GM23338 (cell line): ENCODE measurements around the gene DNAL1. TPM values are rescaled to one million over a fixed set of nuclear protein-coding genes. Genes with fewer than 3 reads are reported as not detected.

Source experiments
- ATAC-seq: fragments of 200-7000 bp; cut with Tn5 transposase; 3 replicates; pipeline ENCODE4 v1.9.1; 2020
- DNase-seq: peaks from one replicate; pipeline ENCODE4 v3.0.0-alpha.2; 2015; ENCODE audit warnings: low spot score
- H2AFZ ChIP-seq: fragments of 200-600 bp; sonication (generic); 2 replicates; pipeline ENCODE4 v1.8.0; 2016; ENCODE audit warnings: antibody characterized with exemption, mild to moderate bottlenecking, moderate library complexity
- H3F3A ChIP-seq: fragments of 200-600 bp; sonication (generic); replicated peaks from 2 replicates; pipeline ENCODE4 v1.8.0; 2017; ENCODE audit warnings: antibody characterized with exemption, mixed run types, low read depth
- H3K27ac ChIP-seq: fragments of 200-600 bp; sonication (generic); 2 replicates; pipeline ENCODE4 v1.6.1; 2016; ENCODE audit warnings: low read depth
- H3K27me3 ChIP-seq: fragments of 200-600 bp; sonication (generic); 2 replicates; pipeline ENCODE4 v1.8.0; 2016; ENCODE audit warnings: mild to moderate bottlenecking, mixed run types, moderate library complexity; ENCODE audit not compliant: insufficient read depth
- H3K36me3 ChIP-seq: fragments of 200-600 bp; sonication (generic); 2 replicates; pipeline ENCODE4 v1.8.0; 2016; ENCODE audit warnings: mild to moderate bottlenecking; ENCODE audit not compliant: insufficient read depth
- H3K4me1 ChIP-seq: fragments of 200-600 bp; sonication (generic); 2 replicates; pipeline ENCODE4 v1.8.0; 2016; ENCODE audit warnings: mild to moderate bottlenecking, moderate library complexity; ENCODE audit not compliant: insufficient read depth
- H3K4me2 ChIP-seq: fragments of 200-600 bp; sonication (generic); 2 replicates; pipeline ENCODE4 v1.7.1; 2017; ENCODE audit warnings: mixed run types
- H3K4me3 ChIP-seq: fragments of 200-600 bp; sonication (generic); 2 replicates; pipeline ENCODE4 v1.6.1; 2016; ENCODE audit warnings: mixed run types
- H3K79me2 ChIP-seq: fragments of 200-600 bp; sonication (generic); replicated peaks from 2 replicates; pipeline ENCODE4 v1.8.0; 2017; ENCODE audit warnings: mild to moderate bottlenecking; ENCODE audit not compliant: insufficient read depth
- H3K9me2 ChIP-seq: fragments of 200-600 bp; sonication (generic); 2 replicates; pipeline ENCODE4 v1.8.0; 2017; ENCODE audit not compliant: insufficient read depth
- H4K20me1 ChIP-seq: fragments of 200-600 bp; sonication (generic); replicated peaks from 2 replicates; pipeline ENCODE4 v1.8.0; 2017; ENCODE audit warnings: mild to moderate bottlenecking; ENCODE audit not compliant: insufficient read depth
- H3K27ac Mint-ChIP-seq: 2 replicates; pipeline ENCODE4 v1.8.0; 2020; ENCODE audit warnings: inconsistent platforms, mild to moderate bottlenecking, moderate library complexity, mixed read lengths
- H3K27me3 Mint-ChIP-seq: 3 replicates; pipeline ENCODE4 v1.8.0; 2022; ENCODE audit warnings: low read depth, mild to moderate bottlenecking, moderate library complexity, mixed read lengths, inconsistent platforms; ENCODE audit not compliant: insufficient read depth, poor library complexity
- H3K36me3 Mint-ChIP-seq: 3 replicates; pipeline ENCODE4 v1.8.0; 2021; ENCODE audit warnings: low read depth, mild to moderate bottlenecking, inconsistent platforms, moderate library complexity, mixed read lengths
- H3K4me1 Mint-ChIP-seq: 3 replicates; pipeline ENCODE4 v1.8.0; 2020; ENCODE audit warnings: mild to moderate bottlenecking, inconsistent platforms, mixed read lengths
- H3K4me3 Mint-ChIP-seq: 3 replicates; pipeline ENCODE4 v1.8.0; 2021; ENCODE audit warnings: moderate library complexity, mild to moderate bottlenecking, inconsistent platforms, mixed read lengths
- H3K9me3 Mint-ChIP-seq: 3 replicates; pipeline ENCODE4 v1.8.0; 2020; ENCODE audit warnings: moderate library complexity, mild to moderate bottlenecking, inconsistent platforms, mixed read lengths
- EZH2phosphoT487 ChIP-seq: fragments of 200-600 bp; sonication (generic); IDR thresholded peaks from one replicate; pipeline ENCODE4 v1.8.1; 2018; ENCODE audit warnings: antibody characterized with exemption; ENCODE audit not compliant: unreplicated experiment
- JUNB ChIP-seq: IDR thresholded peaks from one replicate; pipeline ENCODE4 v1.6.1; 2016; ENCODE audit warnings: antibody characterized with exemption; ENCODE audit not compliant: unreplicated experiment
- NANOG ChIP-seq: IDR thresholded peaks from 2 replicates; pipeline ENCODE4 v1.6.1; 2016; ENCODE audit warnings: antibody characterized with exemption, borderline replicate concordance
- POLR2AphosphoS5 ChIP-seq: IDR thresholded peaks from 2 replicates; pipeline ENCODE4 v1.6.1; 2016; ENCODE audit warnings: antibody characterized with exemption, low read depth
- STAT1 ChIP-seq: IDR thresholded peaks from one replicate; pipeline ENCODE4 v1.6.1; 2016; ENCODE audit warnings: antibody characterized with exemption; ENCODE audit not compliant: unreplicated experiment
- ZNF114 ChIP-seq: fragments of 250-450 bp; sonication (Bioruptor Pico); IDR thresholded peaks from 2 replicates; pipeline ENCODE4 v1.5.0; 2020; ENCODE audit warnings: mild to moderate bottlenecking, moderate library complexity
- ZNF331 ChIP-seq: fragments of 250-450 bp; sonication (Bioruptor Pico); IDR thresholded peaks from 2 replicates; pipeline ENCODE4 v1.5.0; 2020; ENCODE audit warnings: low read depth, mild to moderate bottlenecking, moderate library complexity
- polyA plus RNA-seq: library from polyadenylated mRNA; unstranded; fragments of >200 nt; fragmentation: Nextera tagmentation; extraction: Ambion mirVana; gene quantifications from 2 replicates; pipeline ENCODE4 v1.2.1, GENCODE V29; 2016
- total RNA-seq: library from RNA; depleted of rRNA; stranded (reverse); fragments of >200 nt; shearing (Covaris generic); gene quantifications from 2 replicates; pipeline ENCODE4 v1.2.3, GENCODE V29; 2014
- TF ChIP-seq, protein P1 (sequence below), 2 experiments: fragments of 200-600 bp in 1 of 2; sonication (generic) in 1 of 2; conservative IDR thresholded peaks; 2 replicates each; pipeline versions ENCODE4 v1.5.1 to v1.6.1; 2016 to 2017; ENCODE audit warnings: antibody characterized with exemption in 2 of 2, low read depth in 2 of 2, mild to moderate bottlenecking in 2 of 2, moderate library complexity in 1 of 2
- TF ChIP-seq, protein P2 (sequence below): IDR thresholded peaks from one replicate; pipeline ENCODE4 v1.6.1; 2018; ENCODE audit warnings: antibody characterized with exemption; ENCODE audit not compliant: unreplicated experiment
- TF ChIP-seq, protein P3 (sequence below): IDR thresholded peaks from 2 replicates; pipeline ENCODE4 v1.6.1; 2016; ENCODE audit warnings: antibody characterized with exemption
- TF ChIP-seq, protein P4 (sequence below): fragments of 250-450 bp; sonication (Bioruptor Pico); IDR thresholded peaks from 2 replicates; pipeline ENCODE4 v1.5.0; 2020; ENCODE audit warnings: mild to moderate bottlenecking, moderate library complexity

Gene DNAL1
- total and polyA plus RNA-seq, 2 experiments from 2014 or later: 7.6 to 29.3 TPM

DNA sequence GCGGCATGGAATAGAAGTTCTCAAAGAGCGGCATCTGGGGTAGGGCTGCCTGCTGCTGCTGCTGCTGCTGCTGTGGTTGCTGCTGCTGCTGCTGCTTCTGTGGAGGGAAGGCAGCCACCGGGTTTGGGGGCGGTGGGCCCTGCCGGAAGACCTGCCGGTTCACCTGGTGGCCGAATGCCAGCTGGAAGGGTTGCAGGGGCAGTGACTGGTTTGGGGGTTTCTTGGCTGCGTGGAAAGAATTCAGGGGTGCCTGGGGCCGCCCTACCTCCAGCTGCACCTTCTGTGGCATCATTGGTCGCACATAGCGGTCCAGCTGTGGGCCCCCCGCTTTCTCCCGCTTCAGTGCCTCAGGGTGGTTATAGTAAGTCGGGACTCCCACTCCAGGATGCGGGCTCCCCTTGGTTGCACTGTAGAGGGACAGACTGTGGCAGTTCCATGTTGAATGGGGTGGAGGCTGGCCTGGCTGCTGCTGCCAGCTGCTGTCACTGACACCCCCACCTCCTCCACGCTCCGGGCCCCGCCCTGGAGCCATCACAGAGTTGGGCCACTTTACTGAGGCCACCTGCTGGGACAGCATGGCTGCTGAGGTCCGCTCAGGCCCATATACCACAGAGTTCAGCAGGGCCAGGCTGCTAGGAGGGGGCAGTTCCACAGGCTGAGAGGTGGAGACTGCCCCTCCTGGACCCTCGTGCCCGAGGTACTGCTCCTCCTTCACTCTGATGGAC lies 94.5 kb downstream of the DNAL1 start:
- Histone ChIP-seq H3K27ac (no peak overlapping the region), H4K20me1 (peaks cover 2% of the 10 kb centered on the region; the same call in 1 of the 2 replicates), H3K36me3 (no peaks in the 10 kb centered on the region), H3K4me2 (no peak overlapping the region), H3K27me3 (no peaks in the 10 kb centered on the region), H2AFZ (no peak overlapping the region), H3K4me1 (peaks cover 24% of the 10 kb centered on the region), H3K79me2 (peaks cover 10% of the 10 kb centered on the region), H3K9me2 (no peaks in the 10 kb centered on the region), H3F3A (peaks cover 5% of the 10 kb centered on the region; the same call in 1 of the 2 replicates), H3K4me3 (no peak overlapping the region)
- TF ChIP-seq STAT1 (no peak), NANOG (no peak), JUNB (no peak), ZNF331 (CRISPR knock-in tag) (no peak), ZNF114 (CRISPR knock-in tag) (no peak), EZH2phosphoT487 (no peak), POLR2AphosphoS5 (no peak)
- TF ChIP-seq, protein P1, sequence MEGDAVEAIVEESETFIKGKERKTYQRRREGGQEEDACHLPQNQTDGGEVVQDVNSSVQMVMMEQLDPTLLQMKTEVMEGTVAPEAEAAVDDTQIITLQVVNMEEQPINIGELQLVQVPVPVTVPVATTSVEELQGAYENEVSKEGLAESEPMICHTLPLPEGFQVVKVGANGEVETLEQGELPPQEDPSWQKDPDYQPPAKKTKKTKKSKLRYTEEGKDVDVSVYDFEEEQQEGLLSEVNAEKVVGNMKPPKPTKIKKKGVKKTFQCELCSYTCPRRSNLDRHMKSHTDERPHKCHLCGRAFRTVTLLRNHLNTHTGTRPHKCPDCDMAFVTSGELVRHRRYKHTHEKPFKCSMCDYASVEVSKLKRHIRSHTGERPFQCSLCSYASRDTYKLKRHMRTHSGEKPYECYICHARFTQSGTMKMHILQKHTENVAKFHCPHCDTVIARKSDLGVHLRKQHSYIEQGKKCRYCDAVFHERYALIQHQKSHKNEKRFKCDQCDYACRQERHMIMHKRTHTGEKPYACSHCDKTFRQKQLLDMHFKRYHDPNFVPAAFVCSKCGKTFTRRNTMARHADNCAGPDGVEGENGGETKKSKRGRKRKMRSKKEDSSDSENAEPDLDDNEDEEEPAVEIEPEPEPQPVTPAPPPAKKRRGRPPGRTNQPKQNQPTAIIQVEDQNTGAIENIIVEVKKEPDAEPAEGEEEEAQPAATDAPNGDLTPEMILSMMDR (conservative IDR thresholded peaks at IDR 0.05; ENCODE audit: low read depth in 2 of 2): no peak
- TF ChIP-seq, protein P2, sequence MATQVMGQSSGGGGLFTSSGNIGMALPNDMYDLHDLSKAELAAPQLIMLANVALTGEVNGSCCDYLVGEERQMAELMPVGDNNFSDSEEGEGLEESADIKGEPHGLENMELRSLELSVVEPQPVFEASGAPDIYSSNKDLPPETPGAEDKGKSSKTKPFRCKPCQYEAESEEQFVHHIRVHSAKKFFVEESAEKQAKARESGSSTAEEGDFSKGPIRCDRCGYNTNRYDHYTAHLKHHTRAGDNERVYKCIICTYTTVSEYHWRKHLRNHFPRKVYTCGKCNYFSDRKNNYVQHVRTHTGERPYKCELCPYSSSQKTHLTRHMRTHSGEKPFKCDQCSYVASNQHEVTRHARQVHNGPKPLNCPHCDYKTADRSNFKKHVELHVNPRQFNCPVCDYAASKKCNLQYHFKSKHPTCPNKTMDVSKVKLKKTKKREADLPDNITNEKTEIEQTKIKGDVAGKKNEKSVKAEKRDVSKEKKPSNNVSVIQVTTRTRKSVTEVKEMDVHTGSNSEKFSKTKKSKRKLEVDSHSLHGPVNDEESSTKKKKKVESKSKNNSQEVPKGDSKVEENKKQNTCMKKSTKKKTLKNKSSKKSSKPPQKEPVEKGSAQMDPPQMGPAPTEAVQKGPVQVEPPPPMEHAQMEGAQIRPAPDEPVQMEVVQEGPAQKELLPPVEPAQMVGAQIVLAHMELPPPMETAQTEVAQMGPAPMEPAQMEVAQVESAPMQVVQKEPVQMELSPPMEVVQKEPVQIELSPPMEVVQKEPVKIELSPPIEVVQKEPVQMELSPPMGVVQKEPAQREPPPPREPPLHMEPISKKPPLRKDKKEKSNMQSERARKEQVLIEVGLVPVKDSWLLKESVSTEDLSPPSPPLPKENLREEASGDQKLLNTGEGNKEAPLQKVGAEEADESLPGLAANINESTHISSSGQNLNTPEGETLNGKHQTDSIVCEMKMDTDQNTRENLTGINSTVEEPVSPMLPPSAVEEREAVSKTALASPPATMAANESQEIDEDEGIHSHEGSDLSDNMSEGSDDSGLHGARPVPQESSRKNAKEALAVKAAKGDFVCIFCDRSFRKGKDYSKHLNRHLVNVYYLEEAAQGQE: no peak
- TF ChIP-seq, protein P3, sequence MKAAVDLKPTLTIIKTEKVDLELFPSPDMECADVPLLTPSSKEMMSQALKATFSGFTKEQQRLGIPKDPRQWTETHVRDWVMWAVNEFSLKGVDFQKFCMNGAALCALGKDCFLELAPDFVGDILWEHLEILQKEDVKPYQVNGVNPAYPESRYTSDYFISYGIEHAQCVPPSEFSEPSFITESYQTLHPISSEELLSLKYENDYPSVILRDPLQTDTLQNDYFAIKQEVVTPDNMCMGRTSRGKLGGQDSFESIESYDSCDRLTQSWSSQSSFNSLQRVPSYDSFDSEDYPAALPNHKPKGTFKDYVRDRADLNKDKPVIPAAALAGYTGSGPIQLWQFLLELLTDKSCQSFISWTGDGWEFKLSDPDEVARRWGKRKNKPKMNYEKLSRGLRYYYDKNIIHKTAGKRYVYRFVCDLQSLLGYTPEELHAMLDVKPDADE: no peak
- TF ChIP-seq, protein P4, sequence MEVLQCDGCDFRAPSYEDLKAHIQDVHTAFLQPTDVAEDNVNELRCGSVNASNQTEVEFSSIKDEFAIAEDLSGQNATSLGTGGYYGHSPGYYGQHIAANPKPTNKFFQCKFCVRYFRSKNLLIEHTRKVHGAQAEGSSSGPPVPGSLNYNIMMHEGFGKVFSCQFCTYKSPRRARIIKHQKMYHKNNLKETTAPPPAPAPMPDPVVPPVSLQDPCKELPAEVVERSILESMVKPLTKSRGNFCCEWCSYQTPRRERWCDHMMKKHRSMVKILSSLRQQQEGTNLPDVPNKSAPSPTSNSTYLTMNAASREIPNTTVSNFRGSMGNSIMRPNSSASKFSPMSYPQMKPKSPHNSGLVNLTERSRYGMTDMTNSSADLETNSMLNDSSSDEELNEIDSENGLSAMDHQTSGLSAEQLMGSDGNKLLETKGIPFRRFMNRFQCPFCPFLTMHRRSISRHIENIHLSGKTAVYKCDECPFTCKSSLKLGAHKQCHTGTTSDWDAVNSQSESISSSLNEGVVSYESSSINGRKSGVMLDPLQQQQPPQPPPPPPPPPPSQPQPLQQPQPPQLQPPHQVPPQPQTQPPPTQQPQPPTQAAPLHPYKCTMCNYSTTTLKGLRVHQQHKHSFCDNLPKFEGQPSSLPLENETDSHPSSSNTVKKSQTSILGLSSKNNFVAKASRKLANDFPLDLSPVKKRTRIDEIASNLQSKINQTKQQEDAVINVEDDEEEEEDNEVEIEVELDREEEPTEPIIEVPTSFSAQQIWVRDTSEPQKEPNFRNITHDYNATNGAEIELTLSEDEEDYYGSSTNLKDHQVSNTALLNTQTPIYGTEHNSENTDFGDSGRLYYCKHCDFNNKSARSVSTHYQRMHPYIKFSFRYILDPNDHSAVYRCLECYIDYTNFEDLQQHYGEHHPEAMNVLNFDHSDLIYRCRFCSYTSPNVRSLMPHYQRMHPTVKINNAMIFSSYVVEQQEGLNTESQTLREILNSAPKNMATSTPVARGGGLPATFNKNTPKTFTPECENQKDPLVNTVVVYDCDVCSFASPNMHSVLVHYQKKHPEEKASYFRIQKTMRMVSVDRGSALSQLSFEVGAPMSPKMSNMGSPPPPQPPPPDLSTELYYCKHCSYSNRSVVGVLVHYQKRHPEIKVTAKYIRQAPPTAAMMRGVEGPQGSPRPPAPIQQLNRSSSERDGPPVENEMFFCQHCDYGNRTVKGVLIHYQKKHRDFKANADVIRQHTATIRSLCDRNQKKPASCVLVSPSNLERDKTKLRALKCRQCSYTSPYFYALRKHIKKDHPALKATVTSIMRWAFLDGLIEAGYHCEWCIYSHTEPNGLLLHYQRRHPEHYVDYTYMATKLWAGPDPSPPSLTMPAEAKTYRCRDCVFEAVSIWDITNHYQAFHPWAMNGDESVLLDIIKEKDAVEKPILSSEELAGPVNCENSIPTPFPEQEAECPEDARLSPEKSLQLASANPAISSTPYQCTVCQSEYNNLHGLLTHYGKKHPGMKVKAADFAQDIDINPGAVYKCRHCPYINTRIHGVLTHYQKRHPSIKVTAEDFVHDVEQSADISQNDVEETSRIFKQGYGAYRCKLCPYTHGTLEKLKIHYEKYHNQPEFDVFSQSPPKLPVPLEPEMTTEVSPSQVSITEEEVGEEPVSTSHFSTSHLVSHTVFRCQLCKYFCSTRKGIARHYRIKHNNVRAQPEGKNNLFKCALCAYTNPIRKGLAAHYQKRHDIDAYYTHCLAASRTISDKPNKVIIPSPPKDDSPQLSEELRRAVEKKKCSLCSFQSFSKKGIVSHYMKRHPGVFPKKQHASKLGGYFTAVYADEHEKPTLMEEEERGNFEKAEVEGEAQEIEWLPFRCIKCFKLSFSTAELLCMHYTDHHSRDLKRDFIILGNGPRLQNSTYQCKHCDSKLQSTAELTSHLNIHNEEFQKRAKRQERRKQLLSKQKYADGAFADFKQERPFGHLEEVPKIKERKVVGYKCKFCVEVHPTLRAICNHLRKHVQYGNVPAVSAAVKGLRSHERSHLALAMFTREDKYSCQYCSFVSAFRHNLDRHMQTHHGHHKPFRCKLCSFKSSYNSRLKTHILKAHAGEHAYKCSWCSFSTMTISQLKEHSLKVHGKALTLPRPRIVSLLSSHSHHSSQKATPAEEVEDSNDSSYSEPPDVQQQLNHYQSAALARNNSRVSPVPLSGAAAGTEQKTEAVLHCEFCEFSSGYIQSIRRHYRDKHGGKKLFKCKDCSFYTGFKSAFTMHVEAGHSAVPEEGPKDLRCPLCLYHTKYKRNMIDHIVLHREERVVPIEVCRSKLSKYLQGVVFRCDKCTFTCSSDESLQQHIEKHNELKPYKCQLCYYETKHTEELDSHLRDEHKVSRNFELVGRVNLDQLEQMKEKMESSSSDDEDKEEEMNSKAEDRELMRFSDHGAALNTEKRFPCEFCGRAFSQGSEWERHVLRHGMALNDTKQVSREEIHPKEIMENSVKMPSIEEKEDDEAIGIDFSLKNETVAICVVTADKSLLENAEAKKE (CRISPR knock-in tag): no peak
- peaks cover 36% of the 10 kb centered on the region for H3K4me1 Mint-ChIP-seq
- H3K4me3 Mint-ChIP-seq: no peak overlapping the region
- peaks cover 13% of the 10 kb centered on the region; the same call in 2 of the 3 replicates for H3K36me3 Mint-ChIP-seq
- H3K9me3 Mint-ChIP-seq: no peaks in the 10 kb centered on the region
- H3K27ac Mint-ChIP-seq: no peak overlapping the region
- ATAC-seq (no peak), DNase-seq (no peak)
- peaks cover 10% of the 10 kb centered on the region for H3K27me3 Mint-ChIP-seq
